Endometrium (tissue), 2 donors: ENCODE measurements around the gene ENTPD2.

Experiments
- FAIRE-seq: peaks from 2 replicates; lab custom pipeline; 2012; peaks lifted over from hg19 to GRCh38; lab: Jason Lieb, UNC
- donor health status: control.
- donor health status: control.

Gene ENTPD2

DNA sequence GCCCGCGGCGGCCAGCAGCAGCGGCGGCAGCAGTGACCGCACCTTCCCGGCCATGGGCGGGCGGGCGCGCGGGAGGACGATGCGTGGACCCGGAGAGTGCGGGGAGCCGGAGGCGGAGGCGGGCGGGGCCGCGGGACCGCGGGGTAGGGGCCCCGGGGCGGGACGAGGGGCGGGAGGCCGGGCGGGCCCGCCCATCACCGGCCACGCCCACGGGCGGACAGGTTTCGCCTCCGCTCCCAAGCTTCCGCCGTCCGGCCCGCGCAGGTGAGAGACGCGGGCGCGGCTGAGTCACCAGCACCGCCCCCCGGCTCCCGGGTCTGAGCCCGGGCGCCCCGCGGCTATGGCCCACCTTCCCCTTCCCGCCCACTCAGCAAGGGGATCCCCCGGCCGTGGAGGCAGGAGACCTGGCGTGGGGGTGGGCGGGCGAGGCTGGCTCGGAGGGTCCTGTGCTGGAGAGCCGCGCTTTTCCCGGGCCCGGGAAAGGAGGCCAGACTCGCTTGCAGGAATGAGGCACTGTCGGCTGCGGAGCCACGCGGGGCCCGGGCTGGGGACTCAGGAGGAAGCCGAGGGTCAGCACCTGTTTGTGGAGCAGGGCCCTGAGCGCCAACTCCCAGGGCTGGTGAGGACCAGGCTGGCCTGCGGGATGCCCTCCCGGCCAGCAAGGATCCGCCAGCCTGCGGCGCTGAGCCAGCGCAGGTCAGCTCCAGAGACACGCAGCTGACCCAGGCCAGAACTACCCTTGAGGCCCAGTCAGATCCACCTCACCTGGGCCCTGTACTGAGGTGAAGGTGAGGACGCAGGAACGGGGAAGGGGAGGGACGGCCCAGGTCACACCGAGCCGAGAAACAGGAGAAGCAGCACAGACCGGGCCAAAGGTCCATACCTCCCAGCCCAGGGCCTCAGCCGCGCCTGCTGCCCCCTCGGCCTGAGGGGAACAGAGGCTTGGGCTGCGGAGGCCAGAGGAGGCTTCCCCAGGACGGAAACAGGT, at the start of gene ENTPD2:
Gene ENTPD2 (minus strand): TSS at position 118 of the 988 bp plus-strand sequence. CDS start 64 bp downstream, at position 54.
- no peak for FAIRE-seq

DNA sequence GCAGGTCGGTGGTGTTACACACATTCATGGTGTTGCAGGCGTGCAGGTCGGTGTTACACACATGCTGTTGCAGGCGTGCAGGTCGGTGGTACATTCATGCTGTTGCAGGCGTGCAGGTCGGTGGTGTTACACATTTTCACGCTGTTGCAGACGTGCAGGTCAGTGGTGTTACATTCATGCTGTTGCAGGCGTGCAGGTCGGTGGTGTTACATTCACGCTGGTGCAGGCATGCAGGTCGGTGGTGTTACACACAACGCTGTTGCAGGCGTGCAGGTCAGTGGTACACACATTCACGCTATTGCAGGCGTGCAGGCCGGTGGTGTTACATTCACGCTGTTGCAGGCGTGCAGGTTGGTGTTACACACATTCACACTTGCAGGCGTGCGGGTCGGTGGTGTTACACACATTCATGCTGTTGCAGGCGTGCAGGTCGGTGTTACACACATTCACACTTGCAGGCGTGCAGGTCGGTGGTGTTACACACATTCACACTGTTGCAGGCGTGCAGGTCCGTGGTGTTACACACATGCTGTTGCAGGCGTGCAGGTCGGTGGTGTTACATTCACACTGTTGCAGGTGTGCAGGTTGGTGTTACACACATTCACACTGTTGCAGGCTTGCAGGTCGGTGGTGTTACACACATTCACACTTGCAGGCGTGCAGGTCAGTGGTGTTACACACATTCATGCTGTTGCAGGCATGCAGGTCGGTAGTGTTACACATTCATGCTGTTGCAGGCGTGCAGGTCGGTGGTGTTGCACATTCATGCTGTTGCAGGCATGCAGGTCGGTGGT, 49.5 kb upstream of the ENTPD2 start:
- FAIRE-seq = no peak

DNA sequence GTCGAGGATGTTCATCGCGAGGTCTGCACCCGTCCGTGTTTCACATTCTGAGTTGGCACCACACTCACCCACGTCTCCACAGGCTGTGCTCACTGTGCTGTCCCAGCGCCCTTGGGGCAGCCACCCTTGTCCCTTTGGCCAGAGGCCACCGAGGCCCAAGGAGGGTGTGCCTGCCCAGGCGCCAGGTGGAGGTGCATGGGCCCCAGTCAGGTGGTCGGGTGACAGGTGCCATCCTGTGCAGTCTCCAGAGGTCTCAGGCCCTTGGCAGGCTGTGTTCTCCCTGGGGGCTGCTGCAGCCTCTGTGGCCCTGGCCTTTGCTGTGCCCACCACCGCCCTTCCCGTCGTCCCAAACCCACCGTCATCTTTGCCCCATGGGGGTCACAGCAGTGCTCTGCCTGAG, 45.4 kb upstream of the ENTPD2 start:
- FAIRE-seq = no peak

DNA sequence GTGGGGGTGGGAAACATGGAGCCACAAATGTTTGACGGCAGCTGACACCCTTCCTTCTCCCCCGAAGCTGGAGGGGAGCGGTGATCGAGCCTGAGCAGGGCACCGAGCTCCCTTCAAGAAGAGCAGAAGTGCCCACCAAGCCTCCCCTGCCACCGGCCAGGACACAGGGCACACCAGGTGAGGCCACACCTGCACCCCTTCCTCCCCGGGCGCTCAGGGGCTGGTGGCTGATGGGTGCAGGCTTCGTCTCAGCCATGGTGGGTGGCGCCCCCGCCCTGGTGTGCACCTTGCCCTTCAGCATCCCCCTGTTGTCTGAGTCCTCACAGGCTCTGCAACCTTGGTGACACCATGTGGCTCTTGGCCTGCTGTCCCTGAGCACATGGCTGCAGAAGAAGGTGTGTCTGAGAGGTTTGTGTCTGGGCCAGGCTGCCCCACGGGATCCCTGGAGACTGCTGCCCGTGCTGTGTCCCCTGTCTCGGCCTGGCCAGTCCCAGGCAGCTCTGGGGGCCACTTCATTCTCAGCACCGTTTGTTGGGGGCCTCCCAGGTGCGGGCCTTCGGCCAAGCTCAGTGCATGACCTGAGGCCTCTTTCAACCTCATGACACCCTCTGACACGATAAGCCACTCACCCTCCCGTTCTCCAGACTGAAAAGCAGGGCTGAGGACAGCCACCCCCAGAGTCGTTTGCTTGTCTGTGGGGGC, 44.1 kb upstream of the ENTPD2 start:
- FAIRE-seq = no peak

DNA sequence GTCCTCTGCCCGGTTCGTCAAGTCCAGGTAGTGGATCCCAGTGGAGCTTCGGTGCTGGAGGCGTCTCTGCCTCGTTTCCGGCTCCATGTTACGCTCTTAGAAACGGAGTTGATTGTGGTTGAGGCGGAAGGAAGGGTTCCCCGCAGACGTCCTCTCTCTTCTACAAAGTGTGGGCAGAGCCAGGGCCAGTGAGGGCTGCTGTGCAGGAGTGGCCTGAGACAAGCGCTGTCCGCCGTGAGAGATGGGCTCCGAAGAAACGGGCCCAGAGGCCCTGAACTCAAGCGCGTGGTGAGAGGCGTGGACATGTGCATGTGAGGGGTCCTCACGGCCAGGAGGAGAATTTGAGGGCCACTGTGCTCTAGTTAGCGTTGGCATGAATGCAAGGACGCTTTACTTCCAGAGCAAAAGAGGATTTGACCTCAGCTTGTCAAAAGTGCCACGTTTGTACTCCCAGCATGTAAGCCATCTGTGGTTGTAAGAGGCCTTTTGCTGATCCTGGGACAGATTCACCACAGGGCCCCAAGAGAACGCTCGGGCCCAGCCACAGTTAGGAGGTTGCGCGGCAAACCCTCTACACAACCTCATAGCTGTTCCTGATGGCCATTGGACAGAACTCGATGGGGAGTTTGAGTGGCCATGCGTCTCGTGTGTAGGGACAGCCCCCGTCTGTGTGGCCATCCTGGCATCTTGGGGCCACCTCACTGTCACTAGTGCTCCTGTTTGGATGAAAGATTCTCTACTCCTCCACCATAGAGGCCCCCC, 43.1 kb upstream of the ENTPD2 start:
- no peak for FAIRE-seq

DNA sequence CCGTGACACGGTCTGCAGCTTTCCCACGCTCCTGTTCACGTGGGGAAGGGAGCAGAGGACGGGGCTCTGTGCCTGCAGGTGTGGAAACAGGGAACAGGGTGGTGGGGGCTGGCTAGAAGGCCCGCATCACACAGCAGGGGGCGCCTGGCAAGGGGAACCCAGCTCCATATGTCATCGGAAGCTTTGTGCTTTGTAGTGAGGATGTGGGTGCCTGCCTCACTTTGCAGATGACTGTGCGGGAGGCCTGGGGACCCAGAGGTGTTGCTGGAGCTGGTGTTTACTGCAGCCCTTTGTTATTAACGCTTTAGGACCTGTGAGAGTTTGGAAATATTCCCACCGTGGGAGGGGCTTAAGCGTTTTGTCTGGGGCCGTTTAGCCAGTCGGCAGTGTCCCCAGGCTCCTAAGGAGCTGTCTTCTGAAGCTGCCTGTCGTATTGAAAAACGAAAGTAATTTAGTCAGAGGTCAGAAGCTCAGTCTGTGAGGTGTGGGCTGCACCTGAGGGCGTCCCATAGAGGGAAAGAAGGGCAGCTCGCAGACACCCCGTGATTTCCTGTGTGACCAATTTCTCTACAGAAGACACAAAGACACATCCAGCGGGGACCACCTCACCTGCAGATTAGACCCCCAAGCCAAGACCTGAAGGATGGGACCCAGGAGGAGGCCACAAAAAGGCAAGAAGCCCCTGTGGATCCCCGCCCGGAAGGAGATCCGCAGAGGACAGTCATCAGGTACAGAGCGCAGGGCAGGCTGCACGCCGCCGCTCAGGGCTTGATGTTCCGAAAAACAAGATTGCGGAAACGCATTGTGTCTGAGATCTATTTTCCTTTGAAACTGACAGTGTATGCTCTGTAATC, 42.0 kb upstream of the ENTPD2 start:
- FAIRE-seq = no peak

DNA sequence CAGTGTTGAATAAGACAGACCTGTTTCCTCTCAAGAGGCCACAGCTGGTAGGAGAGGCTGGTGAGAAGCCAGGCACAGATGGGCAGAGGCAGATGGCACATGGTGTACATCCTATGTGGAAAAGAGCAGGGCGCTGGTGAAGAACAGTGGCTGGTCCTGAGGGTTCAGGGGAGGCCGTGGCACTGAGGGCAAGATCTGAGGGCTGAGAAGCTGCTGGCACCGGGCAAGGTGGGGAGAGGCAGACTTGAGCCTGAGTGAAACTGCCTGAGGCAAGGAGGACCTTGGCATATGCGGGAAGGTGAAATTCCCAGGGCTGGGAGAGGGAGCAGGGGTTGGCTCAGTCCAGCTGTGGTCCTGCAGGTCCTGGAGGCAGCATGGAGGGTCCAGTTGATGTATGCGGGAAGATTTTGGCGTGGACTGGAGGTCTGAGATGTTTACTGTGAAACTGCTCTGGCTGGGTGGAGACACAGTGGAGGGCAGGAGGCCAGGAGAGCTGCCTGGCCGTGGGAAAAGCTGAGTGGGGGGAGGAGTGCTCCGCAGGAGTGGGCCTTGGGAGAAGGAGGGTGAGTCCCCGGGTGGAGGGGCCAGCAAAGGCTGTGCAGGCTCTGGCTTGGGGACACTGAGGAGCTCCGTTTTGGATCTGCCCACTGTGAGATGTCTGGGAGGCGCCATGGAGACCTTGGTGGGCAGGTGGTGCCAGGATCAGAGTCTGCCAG, 35.5 kb upstream of the ENTPD2 start:
- no peak for FAIRE-seq

DNA sequence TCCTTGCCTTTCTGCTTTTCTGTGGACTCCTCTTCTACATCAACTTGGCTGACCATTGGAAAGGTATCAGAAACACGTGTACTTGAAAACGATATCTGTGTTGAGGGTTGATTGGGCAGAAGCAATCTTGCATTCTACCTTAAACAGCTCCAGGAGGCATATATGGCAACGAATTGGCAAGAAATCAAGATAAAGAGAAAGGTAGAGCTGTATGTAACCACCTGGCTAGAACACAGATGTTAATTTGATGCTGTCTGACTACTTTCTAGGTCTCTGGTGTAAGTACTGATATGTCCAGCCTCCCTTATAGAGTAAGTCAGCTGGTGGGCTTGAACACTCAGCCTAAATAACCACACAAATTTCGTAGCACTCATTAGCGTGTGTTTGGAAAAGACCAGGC, 34.3 kb upstream of the ENTPD2 start:
- no peak for FAIRE-seq

DNA sequence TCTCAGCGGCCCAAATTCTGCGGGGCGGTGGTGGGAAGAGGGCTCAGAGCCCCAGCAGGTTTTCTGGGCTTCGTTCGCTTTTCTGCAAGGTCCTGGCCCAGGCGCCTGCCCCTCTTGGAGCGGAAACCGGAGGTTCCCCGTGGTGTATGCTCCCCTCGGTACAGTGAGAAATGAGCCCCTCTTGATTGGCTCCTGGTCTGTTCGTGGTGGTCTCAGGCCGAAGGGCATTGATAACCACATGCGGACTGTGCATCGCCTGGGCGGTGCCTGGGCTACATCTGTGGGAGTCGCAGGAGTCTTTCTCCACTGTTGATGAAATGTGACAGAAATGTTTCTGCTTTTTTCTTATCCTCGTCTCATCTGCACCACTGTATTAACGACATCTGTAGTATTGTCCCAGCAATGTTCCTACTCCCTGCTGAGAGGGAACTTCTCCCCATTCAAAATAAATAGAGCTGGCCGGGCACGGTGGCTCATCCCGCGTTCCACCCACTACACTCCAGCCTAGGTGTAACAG, 33.6 kb upstream of the ENTPD2 start:
- no peak for FAIRE-seq

DNA sequence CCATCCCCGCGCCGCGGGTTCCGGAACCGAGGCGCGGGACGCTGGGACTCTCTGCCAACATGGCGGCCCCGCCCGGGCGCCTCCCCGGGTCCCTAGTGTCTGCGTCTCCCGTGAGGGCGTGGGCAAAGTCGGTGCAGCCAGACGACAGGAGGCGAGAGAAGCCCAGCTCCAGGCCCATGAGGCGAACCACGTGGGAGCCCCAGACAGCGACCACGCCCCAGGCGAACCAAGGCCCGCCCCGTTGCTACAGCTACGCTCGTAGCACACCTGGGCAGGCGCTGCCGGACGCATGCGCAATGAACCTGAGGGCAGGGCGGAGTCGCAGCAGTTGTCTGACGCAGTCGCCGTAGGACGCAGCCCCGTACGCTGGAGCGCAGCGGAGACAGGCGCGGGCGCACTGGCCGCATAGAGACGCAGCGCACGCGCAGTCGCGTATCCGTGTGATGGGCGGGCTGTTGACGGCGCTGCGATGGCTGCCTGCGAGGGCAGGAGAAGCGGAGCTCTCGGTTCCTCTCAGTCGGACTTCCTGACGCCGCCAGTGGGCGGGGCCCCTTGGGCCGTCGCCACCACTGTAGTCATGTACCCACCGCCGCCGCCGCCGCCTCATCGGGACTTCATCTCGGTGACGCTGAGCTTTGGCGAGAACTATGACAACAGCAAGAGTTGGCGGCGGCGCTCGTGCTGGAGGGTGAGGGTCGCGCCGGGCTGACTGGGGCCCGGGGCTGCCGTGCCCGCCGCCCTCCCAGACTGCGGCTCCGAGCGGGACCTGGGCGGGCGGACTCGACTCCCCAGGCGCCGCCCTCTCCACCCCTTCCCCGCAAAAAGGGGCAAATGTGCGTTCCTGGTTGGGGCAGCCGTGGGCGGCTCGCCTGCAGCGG, 32.9 kb upstream of the ENTPD2 start, which contains the start of gene MAN1B1:
Gene MAN1B1 (plus strand): TSS at position 455 of the 878 bp plus-strand sequence. CDS start 15 bp downstream, at position 470.
- FAIRE-seq = peak; percentile 88

DNA sequence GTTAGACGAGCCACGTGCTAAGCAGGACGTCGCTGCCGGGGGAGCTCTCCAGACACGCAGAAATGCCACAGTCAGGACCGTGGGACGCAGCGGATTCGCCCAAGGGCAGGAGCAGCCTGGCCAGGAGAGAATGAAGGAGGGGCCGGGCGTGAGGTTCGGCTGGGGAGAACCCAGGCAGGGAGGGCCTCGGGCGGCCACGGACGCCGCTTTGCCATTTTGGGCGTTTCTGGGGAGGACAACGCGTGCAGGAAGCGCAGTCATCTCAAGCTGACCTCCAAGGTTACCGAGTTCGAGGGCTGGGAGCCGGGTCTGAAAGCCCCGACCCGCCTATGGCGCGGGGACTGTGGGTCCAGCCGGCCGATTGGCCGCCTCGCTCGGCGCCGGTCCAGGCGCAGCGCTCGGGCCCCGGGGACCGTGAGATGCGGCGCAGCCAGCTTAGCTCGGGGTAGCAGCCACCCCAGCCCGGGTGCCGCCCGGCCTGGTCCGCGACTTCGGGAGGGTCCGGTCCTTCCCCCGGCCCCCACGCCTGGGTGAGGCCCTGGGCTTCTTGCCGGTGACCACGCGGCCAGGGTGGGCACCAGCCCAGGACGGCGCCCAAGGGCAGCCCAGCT, 32.2 kb upstream of the ENTPD2 start:
- FAIRE-seq = no peak

DNA sequence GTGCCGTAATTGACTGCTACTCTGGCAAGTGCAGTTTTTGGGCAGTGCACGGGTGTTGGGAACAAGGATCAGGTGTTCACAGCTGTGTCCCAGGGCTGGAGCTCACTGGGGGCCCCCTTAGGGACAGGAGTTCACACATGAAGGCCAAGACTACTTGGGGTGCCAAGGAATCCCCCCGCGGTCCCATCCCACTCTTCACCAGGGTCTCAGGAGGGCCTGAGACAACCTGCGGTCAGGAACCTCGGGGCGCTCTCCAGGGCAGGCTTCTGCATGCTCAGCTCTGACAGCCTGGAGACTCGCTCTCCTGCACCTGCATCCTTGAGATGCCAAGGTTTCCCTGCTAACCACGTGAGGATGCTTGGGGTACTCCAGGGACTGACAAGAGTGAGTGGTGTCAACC, 30.7 kb upstream of the ENTPD2 start:
- no peak for FAIRE-seq

DNA sequence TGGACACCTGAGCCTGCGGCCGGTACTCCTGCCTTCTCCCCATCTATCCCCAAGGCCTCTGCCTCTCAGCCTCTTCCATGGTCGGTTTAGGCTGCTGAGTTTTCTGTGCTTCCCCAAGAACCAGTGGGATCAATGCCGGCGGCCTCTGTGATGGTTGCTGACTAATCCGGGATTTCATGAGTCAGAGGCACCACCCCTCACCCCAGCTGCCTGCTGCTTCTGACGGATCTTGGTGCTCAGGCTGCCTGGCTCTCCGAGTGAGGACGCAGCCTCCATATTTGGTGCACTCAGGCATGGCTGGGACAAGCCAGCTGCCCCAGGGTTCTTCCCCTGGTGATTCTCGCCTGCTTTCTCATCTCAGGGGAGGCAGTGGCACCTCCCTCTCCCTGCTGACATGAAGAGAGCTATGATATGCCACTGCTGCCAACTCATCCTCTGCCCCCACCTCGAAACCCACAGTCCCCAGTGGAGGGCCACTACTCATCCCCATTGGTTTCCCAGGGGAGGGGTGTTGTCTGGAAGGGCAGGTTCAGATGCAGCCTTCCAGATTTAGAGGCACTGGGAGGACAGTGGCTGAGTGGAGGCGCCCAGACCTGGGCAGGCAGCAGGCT, 29.6 kb upstream of the ENTPD2 start:
- FAIRE-seq = no peak

DNA sequence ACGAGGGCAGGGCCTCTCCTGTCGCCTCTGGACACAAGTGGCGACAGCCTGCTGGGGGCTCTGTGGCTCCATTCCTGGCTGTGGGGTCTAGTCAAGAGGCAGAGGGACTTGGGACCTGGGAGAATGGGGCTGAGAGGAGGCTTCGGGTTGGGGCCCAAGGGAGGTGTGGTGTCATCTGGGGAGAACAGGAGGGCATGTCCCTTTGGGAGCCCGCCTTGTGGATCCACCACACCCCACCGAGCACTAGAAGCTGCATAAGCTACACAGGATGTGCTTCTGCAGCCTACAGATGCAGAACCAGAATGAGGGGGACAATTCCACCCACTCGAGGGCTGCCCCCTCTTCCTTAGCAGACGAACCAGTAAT, 29.0 kb upstream of the ENTPD2 start:
- FAIRE-seq = no peak

DNA sequence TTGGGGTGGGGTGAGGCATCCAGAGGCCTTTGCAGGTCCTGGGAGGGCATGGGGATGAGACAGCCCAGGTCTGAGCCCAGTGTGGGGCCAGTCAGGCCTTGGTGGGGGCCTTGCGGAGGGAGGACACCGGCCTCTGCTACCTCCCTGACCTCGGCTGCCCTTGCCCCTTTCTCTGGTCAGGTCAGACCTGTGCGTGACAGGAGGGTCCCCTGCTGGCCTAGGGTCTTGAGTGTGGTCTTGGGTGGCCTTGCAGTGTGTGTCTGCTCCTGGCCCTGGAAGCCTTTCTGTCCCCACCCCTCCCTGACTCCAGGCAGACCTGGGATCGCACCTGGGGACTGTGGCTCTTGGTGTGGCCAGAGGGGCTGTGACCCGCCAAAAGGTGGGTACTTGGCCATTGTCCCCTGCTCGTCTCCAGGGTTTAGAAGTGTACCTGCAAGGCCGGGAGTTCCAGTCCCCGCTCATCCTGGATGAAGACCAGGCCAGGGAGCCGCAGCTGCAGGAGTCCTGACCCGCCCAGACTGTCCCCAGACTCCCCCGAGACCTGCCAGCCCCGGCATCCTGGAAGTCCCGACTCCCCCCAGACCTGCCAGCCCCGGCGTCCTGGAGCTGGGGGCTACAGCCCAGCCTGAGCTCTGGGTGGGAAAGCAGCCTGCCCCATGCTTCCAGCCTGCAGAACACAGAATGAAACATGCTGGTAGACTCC, 28.5 kb upstream of the ENTPD2 start:
- FAIRE-seq = no peak

DNA sequence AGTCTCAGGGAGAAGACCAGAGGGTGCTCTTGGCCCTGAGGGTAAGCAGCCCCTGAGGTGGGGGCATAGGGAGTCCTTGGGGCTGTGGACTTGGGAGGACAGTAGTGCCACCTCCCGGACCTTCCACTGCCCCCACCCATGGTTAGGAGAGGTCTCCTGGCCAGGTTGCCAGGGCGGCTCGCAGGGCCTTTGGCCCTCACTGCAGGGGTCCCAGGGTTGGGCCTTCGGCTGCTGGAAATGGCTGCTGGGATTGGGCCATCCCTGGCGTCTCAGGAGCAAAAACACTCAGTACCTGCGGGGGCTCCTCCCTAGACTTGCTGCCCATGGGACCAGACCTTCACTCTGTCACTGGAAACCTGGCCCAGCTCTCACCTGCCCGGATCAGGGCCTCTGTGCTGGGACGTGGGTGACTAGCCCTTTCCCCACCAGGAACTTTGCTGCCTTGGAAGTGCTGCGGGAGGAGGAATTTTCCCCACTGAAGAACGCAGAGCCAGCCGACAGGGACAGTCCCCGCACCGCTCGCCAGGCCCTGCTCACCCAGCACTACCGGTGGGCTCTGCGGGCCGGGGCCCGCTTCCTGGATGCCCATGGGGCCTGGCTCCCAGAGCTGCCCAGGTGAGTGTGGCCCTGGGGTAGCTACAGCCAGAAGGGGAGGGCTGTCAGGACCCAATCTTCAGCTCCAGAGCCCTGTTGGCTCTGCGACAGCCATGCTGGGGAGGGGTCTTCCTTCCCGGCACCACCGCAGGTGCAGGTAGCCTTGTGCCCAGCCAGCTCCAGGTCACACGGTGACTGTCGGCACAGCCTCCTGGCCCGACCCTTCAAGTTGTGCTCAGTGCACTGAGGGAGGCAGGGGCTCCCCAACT, 26.6 kb upstream of the ENTPD2 start:
- FAIRE-seq = no peak
